Panc1 (cell line): ENCODE data around the gene PLAAT2.
"Not testable (repeated sequence)": the region's sequence is repeated elsewhere in the genome, so short reads cannot be mapped to it uniquely, and the experiment has no call there.

Source experiments
- TCF7L2 ChIP-seq: IDR thresholded peaks from 2 replicates; pipeline ENCODE4 v1.6.1; 2011; ENCODE audit warnings: mild to moderate bottlenecking, low read depth, low read length, inconsistent platforms
- TF ChIP-seq, protein P1 (sequence below): fragments of 450-650 bp; IDR thresholded peaks from 2 replicates; pipeline ENCODE4 v1.5.1; 2017; ENCODE audit warnings: mild to moderate bottlenecking

DNA sequence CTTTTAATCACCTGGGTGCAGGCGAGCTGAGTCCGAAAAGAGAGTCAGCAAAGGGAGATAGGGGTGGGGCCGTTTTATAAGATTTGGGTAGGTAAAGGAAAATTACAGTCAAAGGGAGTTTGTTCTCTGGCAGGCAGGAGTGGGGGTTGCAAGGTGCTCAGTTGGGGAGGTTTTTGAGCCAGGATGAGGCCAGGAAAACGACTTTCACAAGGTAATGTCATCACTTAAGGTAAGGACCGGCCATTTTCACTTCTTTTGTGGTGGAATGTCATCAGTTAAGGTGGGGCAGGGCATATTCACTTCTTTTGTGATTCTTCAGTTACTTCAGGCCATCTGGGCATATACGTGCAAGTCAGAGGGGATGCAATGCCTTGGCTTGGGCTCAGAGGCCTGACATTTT, 33.8 kb downstream of the PLAAT2 start:
- TF ChIP-seq, protein P1, sequence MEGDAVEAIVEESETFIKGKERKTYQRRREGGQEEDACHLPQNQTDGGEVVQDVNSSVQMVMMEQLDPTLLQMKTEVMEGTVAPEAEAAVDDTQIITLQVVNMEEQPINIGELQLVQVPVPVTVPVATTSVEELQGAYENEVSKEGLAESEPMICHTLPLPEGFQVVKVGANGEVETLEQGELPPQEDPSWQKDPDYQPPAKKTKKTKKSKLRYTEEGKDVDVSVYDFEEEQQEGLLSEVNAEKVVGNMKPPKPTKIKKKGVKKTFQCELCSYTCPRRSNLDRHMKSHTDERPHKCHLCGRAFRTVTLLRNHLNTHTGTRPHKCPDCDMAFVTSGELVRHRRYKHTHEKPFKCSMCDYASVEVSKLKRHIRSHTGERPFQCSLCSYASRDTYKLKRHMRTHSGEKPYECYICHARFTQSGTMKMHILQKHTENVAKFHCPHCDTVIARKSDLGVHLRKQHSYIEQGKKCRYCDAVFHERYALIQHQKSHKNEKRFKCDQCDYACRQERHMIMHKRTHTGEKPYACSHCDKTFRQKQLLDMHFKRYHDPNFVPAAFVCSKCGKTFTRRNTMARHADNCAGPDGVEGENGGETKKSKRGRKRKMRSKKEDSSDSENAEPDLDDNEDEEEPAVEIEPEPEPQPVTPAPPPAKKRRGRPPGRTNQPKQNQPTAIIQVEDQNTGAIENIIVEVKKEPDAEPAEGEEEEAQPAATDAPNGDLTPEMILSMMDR, result not testable (repeated sequence)
- TF ChIP-seq TCF7L2, result not testable (repeated sequence)
